HG02973 (cell line): ENCODE results near the gene BCL11B.
"Not testable (repeated sequence)": the region's sequence is repeated elsewhere in the genome, so short reads cannot be mapped to it uniquely, and the experiment has no call there.

Source experiments
- ATAC-seq: cut with Tn5 transposase; IDR thresholded peaks from one replicate; pipeline ENCODE4 v1.9.1; 2021; ENCODE audit warnings: moderate library complexity; ENCODE audit not compliant: unreplicated experiment

BCL11B gene

DNA sequence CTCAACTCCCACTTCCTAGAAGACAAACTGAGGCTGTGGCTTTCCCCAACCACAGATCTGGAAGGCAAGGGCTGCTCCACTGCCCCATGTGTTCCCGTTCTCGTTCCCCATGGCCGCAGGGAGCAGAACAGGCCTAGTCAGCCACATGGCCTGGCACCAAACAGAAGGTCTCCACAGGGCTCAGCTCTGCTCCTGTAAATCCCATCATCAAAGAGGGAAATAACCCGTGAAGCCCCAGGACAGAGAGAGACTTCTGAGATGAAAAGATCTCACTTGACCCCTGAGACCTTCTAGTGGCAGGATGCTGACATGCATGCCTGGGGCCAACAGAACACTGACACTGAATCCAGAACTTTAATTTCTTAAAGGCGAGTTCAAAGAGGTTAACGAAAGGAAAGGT lies 68.9 kb downstream of the BCL11B start:
- no peak for ATAC-seq

DNA sequence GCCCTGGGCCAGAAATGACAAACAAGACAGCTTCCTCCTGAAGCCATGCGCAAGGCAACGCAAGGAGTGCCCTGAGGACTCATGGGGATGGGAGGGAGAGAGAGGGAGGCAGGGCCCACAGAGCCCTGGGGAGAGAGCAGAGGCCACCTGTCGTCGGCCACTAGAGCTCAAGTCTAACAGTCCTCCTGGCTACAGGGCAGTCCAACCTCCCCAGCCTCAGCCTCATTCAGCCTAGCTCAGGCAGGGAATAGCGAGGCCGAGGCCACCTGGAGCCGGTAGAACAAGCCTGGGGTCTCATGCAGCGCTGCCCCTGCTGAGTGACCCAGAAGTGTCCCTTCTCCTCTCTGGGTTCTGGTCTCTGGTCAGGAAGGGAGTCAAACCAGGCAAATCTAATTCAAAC lies 69.5 kb downstream of the BCL11B start:
- no peak for ATAC-seq

DNA sequence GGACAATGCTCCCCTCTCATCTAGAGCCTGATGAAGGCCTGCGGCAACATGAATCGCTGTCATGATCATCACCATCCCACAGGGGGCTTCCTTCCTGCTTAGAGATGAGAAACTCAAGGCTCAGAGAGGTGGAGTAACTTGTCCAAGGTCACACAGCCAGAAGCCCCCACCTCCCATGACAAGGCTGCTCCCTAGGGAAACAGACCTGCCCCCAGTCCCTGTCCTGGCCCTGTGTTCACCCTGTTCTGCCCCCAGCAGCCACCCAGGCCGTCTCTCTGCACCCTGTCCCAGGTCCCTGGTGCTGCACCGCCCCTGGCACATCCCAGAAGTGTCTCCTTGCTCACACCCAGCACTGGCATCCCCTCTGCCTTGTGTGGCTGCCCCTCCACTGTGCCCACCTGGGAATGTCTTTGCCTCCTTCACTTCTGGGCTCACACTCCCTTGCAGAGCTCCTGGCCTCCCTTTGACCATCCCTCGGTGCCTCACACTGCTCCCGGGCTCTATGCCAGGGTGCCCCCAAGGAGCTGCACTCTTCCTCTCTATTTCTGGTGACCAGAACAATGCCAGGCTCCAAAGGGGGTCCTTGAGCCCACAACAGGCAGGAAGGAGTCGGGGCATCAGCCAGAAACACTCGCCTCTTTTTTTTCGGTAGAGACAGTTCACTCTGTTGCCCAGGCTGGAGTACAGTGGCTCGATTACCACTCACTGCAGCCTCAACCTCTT lies 70.5 kb downstream of the BCL11B start:
- ATAC-seq, result no peak

DNA sequence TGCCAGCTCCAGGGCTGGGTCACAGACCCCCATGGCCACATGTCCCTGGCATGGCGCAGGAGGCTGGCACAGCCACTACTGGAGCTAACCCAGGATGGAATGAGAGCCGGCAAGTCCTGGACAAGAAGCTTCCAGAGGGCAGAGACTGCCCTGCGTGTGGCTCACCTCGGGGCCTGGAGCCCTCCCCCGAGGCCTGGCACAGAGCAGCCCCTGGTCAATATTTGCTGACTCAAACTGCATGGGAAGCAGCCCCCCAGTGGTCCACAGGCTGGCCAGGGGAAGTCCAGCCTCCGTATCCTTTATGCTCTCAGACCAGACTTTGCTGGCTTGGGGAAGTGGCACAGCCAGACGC lies 71.4 kb downstream of the BCL11B start:
- ATAC-seq, result no peak

DNA sequence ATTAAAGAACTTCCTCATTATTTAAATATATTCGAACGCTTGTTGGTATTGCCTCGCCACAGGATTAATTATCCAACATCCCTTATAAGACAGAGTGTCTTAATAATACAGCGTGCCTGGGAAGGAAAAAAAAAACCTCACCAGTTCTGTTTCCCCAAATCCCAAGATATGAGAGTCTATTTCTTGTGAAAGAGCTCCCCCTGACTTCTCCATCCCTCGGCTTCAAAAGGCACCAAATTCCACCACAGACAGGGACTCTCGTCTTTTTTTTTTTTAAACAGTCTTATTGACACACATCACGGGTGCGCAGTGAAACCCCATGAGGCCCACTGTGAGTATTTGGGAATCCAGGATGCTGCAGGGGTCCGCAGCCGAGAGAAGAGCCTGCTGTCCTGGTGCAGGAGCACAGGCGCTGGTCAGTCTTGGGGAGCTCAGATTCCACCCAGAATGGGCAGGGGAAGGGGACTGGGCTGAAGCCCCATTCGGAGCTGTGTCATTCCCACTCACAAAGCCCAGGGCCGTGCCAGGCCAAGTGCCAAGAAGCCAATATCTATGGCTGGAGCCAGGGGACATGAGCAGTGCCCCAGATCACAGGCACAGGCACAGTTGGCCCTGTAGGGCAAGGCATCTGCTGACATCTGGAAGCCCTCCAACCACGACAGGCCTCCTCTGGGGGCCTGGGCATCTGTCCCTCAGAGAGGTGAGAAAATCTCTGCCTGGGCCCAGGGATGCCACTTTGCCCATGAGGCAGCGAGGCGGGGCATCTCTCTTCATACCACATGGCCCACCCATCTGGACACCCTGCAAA lies 71.9 kb downstream of the BCL11B start:
- ATAC-seq, result no peak

DNA sequence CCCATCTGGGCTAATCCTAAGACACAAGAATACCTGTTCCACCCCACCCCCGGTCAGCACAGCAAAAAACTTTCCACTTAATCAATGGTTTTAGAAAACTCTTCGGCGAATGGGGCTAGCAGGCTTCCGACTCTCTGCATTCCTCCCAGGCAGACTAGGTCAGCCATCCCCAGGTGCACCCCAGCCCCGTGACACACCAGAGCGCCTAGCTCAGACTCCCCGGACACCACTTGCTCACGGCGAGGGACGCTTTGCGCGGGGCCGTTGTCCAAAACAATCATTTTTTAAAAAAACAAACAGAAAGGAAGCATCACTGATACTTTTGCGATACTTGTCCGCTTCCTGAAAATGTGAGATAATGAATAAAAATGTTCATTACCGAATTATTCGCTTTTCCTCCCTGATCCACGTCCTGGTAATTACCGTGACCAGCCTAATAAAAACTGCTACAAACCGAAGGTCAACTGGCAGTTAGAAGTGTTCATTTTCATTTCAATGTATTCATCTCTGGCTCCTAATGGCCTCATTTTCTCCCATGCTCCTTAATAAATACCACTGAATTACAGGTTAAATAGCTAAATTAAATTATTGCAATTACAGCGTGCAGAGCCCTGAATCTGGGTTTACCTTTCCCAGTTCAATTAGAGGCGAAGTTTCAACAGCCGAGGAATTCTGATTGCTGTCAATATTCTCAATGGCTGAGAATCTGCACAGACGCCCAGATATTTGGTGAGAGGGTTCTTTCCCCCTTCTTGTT lies 73.1 kb downstream of the BCL11B start:
- no peak for ATAC-seq

DNA sequence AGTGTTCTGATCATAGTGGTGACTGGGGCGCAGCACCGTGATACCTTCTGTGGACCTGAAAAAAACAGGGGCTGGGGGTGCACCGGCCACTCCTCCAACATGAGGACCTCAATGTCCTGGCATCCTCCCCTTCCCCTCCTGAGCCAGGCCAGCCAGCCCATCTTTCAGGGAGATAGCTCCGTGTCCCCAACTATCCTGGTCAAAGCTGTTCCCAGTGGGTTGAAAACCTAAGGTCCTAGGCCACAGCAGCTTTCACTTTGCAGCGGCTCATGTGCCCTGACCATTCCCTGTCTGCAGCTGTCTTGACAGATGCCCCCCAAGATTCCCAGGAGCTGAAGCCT lies 75.7 kb downstream of the BCL11B start:
- no peak for ATAC-seq

DNA sequence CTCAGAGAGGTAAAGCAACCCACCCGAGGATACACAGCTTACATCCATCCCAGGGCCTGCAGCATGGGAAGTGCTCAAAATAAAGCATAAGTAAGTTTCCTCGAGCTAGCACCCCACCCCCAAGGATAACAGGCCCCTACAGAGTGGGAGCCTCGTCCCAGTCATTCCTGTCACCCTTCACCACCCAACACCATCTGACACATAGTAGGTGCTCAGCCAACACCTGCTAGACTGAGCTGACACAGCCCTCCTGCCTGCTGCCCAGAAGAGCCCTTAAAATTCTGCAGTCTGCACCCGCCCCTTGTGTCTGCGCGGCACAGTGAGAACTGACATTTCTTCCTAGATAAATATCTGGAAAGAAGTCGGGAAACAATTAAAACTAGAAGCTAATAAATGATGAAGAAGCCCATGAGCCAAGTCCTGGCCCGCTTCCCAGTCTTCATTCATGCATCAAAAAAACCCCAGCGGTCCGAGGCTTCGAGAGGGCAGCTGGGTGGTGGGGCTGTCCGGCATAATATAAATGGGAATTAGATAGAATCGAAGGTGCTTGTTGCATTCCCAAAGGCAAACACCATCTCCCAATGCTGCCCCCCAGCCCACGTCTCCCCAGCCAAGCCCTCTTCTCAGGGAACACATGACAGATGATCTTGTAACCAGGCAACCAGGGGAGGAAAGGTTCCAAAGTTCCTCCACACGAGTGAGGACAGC lies 76.2 kb downstream of the BCL11B start:
- ATAC-seq, result no peak

DNA sequence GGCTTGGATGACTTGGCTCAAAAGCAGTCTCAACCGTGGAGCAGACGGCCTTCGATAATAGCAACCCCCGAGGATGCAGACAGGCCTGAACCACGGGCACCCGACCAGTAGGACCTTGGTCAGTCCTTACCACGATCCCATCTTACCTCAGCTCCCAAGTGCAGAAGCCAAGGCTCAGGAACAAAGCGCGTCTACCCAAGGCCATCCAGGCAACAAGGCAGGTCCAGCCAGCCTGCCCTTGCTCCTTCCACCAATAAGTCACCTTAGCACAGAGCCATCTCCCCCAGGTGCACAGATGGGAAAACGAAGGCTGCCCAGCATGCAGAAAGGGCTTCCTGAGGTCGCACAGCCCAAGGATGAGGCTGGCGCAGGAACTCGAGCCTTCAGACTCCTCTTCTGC lies 77.3 kb downstream of the BCL11B start:
- ATAC-seq, result no peak

DNA sequence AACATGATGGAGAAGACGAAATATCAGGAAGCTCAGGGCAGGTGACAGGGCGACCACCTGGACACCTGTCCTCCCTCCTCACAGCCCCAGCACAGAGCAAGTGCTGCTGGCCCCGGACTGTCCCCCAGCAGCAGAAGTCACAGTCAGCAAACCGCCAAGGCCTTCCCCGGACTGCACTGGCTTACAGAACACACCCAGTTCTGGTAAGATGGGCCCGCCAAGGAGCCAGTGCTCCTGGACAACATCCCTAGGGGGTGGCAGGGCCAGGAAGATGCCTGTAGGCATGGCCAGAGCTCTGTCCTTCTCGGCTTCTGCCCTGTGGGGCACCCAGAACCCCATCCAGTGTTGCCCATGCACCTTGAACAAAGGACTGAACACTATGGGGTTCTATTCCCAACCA lies 77.9 kb downstream of the BCL11B start:
- ATAC-seq, result no peak

DNA sequence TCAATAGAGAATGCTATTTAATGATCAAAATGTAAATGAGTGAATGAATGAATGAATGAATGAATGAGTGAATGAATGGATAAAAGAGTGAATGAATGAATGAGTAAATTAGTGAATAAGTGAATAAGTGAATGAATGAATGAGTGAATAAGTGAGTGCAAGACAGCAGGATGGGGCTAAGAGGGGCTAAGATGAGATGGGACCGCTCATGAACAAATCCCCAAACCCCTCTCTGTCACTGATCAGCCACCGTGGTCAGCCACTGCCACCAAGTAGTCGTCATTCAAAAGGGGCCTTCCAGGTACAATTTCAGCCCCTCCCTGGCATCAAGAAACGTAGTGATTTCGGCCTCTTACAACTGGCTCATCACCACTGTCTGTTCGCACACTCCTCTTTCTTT lies 79.2 kb downstream of the BCL11B start:
- no peak for ATAC-seq

DNA sequence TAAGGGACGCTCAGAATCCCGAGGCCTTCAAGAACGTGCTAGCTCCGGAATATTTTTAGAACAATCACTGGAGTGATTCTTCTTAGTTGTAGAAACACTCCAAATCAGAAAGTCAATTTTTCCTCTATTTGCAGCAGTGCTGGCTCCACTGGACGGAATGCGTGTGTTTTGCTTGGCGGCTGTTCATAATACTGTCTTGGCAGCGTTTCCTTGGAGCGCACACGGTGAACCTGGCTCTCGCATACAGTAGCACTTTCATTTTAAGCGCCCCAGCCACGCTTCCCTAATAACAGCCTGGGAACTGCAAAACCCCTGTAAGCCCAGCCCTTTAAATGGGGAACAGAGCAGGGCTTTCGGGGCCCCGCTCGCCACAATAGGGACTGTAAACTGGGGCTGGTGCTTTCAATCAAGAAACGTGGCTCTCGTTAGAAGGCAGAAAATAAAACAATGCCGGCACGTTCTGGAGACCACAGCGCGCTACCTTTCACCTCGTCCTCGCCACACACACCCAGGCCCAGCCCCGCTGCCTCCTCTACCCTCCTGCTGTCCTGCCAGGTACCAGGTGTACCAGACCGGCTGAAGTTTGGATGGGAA lies 79.9 kb downstream of the BCL11B start:
- ATAC-seq, result no peak

DNA sequence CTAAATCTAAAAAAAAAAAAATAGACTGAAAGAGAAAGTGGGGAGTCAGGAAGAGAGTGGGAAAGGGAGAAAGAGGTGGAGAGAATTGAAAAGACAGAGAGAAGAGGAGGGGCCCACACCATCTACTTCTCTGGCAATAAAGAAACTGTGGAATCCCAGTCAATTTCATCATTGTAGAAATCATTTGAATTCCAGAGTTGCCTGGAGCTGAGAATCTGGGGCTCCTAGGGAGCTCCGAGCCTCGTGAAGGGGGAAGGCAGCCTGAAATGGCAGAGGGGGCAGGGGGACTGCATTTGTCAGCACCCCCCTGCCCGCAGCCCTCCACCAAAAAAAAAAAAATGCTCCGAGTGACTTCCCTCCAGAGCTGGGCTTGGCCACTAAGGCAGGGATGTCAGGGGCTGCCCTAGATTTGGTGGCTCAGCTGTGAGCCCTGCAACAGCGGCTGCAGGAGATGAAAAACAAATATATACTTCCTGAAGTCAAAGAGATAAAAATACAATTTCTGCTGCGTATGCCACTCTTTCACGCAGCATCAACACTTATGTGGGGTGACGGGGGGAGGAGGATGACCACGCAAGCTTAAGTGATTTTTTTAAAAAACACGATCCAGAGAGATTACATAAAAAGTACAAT lies 80.5 kb downstream of the BCL11B start:
- no peak for ATAC-seq

DNA sequence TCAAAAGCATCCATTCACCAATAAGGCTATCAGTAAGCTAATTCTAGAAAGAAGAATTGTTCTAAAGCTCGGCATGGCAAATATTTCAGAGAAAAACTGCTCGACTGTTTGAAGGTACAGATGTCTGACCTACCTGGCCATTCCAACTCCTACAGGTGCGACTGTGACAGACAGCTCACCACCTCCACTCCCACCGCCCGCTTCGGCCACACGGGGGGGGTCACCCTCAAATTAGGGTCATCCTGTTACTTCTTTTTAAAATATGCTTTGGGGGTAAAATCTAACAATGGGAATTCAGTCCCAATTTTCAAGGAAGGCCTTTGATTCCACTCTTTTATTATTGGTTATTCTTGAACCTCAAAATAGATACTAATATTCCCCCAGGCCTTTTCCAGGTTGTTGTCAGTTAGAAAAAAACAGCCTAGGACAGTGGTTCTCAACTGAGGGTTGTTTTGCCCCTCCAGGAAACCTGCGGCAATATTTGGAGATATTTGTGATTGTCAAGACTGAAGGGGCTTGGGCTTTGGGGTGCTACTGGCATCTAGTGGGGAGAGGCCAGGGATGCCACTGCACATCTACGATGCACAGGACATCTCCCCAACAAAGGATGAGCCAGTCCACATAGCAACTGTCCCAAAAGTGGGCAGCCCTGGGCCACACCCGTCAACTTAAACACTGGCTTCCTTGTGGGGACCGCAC lies 81.2 kb downstream of the BCL11B start:
- no peak for ATAC-seq

DNA sequence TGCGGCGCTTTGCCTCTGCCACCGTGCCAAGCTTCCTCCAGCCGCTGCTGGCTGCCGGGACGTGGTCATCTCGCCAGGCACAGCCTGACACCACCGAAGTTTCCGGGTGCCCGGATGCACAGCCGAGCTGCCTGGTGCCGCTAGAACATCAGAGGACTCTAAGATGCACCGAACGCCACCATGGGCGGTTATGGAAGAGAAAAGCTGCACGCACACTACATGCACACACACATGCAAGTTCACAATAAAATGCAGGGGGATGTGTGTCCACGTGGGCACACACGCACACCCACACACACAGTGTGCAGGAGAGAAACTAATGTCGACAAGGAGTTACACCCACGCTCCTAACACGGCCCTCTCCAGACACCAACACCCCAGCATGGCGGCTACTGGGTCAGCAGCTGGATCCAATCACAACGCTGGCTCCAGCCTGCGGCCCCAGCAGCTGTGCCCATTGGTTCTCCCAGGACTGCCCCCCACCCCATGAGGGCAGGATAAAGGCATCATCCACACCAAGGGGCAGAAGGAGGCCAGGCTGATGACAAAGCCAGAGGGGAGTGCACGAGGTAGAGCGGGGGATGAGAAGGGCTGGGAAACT lies 82.7 kb downstream of the BCL11B start:
- no peak for ATAC-seq

DNA sequence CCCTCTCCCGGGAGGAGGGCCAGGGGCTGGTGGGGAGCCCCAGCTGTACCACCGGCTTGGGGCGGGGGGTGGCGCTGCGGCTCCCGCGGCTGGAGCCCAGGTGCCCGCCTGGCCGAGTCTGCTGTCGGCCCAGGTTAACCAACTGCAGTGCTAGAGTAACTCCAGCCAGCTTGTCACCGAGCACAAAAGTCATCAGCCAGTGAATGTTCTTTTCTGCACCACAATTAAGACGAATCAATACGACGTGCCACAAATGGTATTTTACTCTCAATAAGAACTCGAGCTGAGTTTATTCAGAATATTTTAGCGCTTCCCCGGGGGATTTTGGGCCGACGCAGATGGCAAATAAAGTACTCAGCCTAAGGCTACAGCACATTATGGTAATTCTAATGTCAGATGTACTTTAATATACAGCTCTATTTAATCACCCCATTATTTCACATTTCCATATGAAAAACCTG lies 83.2 kb downstream of the BCL11B start:
- ATAC-seq, result no peak

DNA sequence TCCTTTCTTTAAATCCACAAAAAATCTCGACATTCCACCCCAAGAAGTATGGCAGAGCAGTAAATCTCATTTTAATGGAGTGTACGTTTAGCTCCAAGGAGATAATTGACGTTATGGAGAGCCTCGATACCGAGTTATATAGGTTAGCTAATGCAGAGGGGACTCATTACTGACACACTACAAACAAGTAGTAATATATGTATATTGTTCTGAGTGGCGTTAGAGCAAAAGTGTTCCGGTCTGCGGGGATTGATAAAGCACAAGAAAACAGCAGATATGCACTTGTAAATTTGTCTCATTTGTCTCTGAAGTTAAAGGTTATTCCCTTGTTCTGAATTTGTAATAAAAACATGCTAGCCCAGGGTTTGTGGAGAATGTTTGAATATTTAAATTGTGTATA lies 84.1 kb downstream of the BCL11B start:
- no peak for ATAC-seq

DNA sequence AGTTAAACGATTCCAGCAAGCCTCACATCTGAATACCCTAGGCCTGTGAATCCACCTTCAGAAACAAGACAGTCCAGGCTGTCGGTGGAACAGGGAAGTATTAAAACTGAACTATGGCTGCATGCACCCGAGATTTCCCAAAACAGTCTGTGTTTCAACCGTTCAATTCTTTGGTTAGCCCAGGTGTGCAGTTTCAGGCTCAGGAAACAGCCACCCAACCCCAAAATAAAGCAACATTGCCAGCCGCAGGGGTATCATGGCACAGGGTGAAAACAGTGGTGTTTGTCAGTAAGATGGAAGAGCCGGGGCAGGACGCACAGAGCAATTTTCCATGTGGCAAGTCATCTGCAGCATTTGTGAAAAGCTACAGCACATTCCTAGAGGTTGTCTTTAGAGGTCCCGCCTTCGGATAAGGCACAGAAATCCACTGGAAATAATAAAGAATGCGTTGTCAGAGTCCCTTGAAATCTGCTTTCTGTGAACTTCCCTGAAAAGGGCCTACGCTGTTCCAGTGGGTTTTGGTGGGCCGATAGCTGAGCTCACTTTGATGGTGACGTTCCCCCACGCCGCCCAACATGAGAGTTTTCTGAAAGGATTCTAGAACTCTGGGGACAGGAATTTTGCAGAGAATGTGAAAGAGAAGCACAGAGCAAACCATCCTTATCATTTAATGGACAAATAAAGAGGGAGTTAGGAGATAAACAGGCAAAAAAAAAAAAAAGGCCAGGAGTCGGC lies 84.9 kb downstream of the BCL11B start:
- ATAC-seq, result no peak

DNA sequence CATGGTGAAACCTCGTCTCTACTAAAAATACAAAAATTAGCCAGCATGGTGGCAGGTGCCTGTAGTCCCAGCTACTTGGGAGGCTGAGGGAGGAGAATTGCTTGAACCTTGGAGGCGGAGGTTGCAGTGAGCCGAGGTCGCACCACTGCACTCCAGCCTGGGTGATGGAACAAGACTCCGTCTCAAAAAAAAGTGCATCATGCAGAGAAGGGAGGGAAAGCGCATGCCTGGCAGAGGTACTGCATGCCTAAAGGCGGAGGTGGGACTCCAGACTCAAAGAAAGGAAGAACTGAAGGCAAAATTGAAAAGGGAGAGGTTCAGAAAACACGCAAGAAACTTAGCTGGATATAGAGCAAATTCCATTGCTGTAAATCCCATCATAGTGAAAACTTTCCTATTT lies 85.7 kb downstream of the BCL11B start:
- ATAC-seq, result not testable (repeated sequence)
